K562 (cell line): ENCODE results near the gene DDX43. TPM values are rescaled to one million over a fixed set of nuclear protein-coding genes. Genes with fewer than 3 reads are reported as not detected.

Experiments
- ATF3 ChIP-seq, 2 experiments: fragments of 450-650 bp in 1 of 2; sonication (generic) in 1 of 2; formaldehyde crosslinking in 1 of 2; IDR thresholded peaks in 1 of 2; conservative IDR thresholded peaks in 1 of 2; 2 replicates each; pipeline versions ENCODE4 v1.6.1 to v1.8.1; 2016 to 2023; ENCODE audit warnings: mild to moderate bottlenecking in 2 of 2, moderate library complexity in 2 of 2, inconsistent platforms in 1 of 2, missing genetic modification reagents in 1 of 2
- ATF6 ChIP-seq: sonication (generic); formaldehyde crosslinking; IDR thresholded peaks from 2 replicates; pipeline ENCODE4 v1.4.0; 2020; ENCODE audit warnings: mild to moderate bottlenecking, missing genetic modification reagents
- CEBPB ChIP-seq: fragments of 450-650 bp; IDR thresholded peaks from 2 replicates; pipeline ENCODE4 v1.6.1; 2016; ENCODE audit warnings: missing genetic modification characterization, missing compliant biosample characterization
- ELF2 ChIP-seq: fragments of 250-450 bp; sonication (Bioruptor Pico); IDR thresholded peaks from 2 replicates; pipeline ENCODE4 v1.5.0; 2021; ENCODE audit warnings: mild to moderate bottlenecking
- ESRRA ChIP-seq: fragments of 450-650 bp; IDR thresholded peaks from 2 replicates; pipeline ENCODE4 v1.6.1; 2014; ENCODE audit warnings: low read depth, mild to moderate bottlenecking, moderate library complexity, borderline replicate concordance
- GTF2F1 ChIP-seq: IDR thresholded peaks from 2 replicates; pipeline ENCODE4 v1.6.1; 2011; ENCODE audit warnings: low read depth, low read length, improper control_type of control experiment
- MLLT1 ChIP-seq, 2 experiments: fragments of 450-650 bp; IDR thresholded peaks; 2 replicates each; pipeline ENCODE4 v1.6.1; 2016
- NCOR1 ChIP-seq: fragments of 450-650 bp; IDR thresholded peaks from 2 replicates; pipeline ENCODE4 v1.6.1; 2016; ENCODE audit warnings: mild to moderate bottlenecking, moderate library complexity
- NFRKB ChIP-seq: fragments of 450-650 bp; IDR thresholded peaks from 2 replicates; pipeline ENCODE4 v1.6.1; 2016; ENCODE audit warnings: low read depth
- POLR2B ChIP-seq: fragments of 450-650 bp; IDR thresholded peaks from 2 replicates; pipeline ENCODE4 v1.6.1; 2018; ENCODE audit warnings: low read depth; ENCODE audit not compliant: partially characterized antibody
- RB1 ChIP-seq: fragments of 450-650 bp; IDR thresholded peaks from 2 replicates; pipeline ENCODE4 v1.6.1; 2017; ENCODE audit warnings: low read depth, mild to moderate bottlenecking
- RBM39 ChIP-seq: fragments of 200-400 bp; formaldehyde crosslinking; optimal IDR thresholded peaks from 2 replicates; pipeline ENCODE3; 2018; ENCODE audit warnings: low read depth, low read length
- SMAD3 ChIP-seq: fragments of 450-650 bp; formaldehyde crosslinking; conservative IDR thresholded peaks from 2 replicates; pipeline ENCODE4 v1.4.0; 2020; ENCODE audit warnings: mild to moderate bottlenecking
- SMAD4 ChIP-seq: fragments of 250-450 bp; sonication (Bioruptor Pico); conservative IDR thresholded peaks from 2 replicates; pipeline ENCODE4 v1.8.0; 2021; ENCODE audit warnings: inconsistent platforms, mild to moderate bottlenecking, moderate library complexity
- SP1 ChIP-seq: sonication (generic); formaldehyde crosslinking; IDR thresholded peaks from 2 replicates; pipeline ENCODE4 v1.8.1; 2022; ENCODE audit warnings: mild to moderate bottlenecking, missing genetic modification reagents
- ZNF143 ChIP-seq: sonication (generic); formaldehyde crosslinking; IDR thresholded peaks from 2 replicates; pipeline ENCODE4 v1.9.0; 2022; ENCODE audit warnings: mild to moderate bottlenecking, missing genetic modification reagents
- polyA plus RNA-seq, 8 experiments: library from polyadenylated mRNA; depleted of rRNA in 4 of 8; stranded (reverse) in 5 of 8; unstranded in 3 of 8; fragments of >200 nt; fragmentation: Nextera tagmentation in 2 of 8; fragmentation: Illumina TruSeq in 1 of 8; extraction: Ambion mirVana in 2 of 8; extraction: Trizol in 1 of 8; gene quantifications; 2 replicates each; pipeline versions ENCODE4 v1.2.1 to v1.2.3, GENCODE V29; 2011 to 2014; ENCODE audit warnings: inconsistent platforms in 1 of 8, missing spikeins in 1 of 8
- total RNA-seq, 7 experiments: library from RNA; depleted of rRNA in 6 of 7; stranded (reverse); fragments of >200 nt in 6 of 7; fragmentation: Illumina TruSeq in 2 of 7; extraction: Trizol in 2 of 7; gene quantifications; 2 replicates each; pipeline versions ENCODE4 v1.2.1 to v1.2.3, GENCODE V29; 2011 to 2021; ENCODE audit warnings: low replicate concordance in 1 of 7
- TF ChIP-seq, protein P1 (sequence below): IDR thresholded peaks from 2 replicates; pipeline ENCODE4 v1.6.1; 2012; ENCODE audit warnings: low read depth, low read length, improper control_type of control experiment, borderline replicate concordance
- TF ChIP-seq, protein P2 (sequence below): fragments of 450-650 bp; IDR thresholded peaks from 2 replicates; pipeline ENCODE4 v1.6.1; 2016

Gene DDX43
- total and polyA plus RNA-seq, 9 of the 15 experiments (the other 6 are each of a cell fraction or from before 2014, with no cell fraction given), result 0.07 to 0.88 (median 0.25) TPM

DNA sequence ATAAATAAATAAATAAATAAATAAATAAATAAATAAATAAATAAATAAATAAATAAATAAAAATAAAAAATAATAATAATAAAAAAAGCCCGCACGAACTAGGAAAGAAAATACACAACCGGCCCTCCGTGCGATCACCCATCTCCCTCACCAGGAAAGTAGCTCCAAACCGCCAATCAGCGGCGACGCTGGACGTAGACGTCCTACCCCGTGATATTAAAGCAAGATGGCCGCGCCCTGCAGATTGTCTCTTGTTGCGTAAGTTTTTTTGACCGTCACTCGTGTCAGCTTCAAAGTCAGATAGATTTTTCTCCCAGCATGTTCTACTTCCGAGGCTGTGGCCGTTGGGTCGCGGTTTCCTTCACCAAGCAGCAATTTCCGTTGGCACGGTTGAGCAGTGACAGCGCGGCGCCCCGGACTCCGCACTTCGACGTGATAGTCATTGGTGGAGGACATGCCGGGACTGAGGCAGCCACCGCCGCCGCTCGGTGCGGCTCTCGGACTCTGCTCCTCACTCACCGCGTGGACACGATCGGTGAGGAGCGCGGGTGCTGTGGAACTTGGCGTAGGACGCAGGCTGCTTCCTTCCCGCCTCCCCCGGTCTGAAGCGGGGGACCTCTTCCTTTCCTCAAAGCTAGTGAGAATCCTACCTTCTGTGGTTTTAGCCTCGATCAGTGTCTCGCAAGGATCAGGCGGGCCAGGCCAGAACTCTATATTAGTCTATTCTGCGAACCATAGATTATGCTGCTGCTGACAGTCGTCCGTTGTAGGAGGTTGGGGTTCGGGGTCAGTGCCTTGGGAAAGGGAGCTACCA, 67.1 kb downstream of the DDX43 start, which contains the start of gene MTO1 (continued):
- peak; percentile 86 for TF ChIP-seq ATF3 (IDR thresholded peaks at IDR 0.05)
- TF ChIP-seq ATF3 (CRISPR knock-in tag; conservative IDR thresholded peaks at IDR 0.05), result no peak
- no peak for TF ChIP-seq RBM39
- TF ChIP-seq SMAD4, result peak; percentile 32; the same call in 1 of the 2 replicates
- TF ChIP-seq MLLT1 (IDR thresholded peaks at IDR 0.05), result peak in 1 of 2 experiments; percentile 55; a peak in 1 of 4 replicates
- peak; percentile 84 for TF ChIP-seq POLR2B
- no peak for TF ChIP-seq GTF2F1
- no peak for TF ChIP-seq ELF2
- TF ChIP-seq ATF6, result peak; percentile 42; the same call in 1 of the 2 replicates
- TF ChIP-seq, protein P1, sequence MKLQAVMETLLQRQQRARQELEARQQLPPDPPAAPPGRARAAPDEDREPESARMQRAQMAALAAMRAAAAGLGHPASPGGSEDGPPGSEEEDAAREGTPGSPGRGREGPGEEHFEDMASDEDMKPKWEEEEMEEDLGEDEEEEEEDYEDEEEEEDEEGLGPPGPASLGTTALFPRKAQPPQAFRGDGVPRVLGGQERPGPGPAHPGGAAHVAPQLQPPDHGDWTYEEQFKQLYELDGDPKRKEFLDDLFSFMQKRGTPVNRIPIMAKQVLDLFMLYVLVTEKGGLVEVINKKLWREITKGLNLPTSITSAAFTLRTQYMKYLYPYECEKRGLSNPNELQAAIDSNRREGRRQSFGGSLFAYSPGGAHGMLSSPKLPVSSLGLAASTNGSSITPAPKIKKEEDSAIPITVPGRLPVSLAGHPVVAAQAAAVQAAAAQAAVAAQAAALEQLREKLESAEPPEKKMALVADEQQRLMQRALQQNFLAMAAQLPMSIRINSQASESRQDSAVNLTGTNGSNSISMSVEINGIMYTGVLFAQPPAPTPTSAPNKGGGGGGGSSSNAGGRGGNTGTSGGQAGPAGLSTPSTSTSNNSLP, result 0 out of 2 replicates have a peak, but pooled peaks have one; percentile 56
- peak; percentile 73 for TF ChIP-seq SMAD3 (CRISPR knock-in tag)
- TF ChIP-seq CEBPB (tag), result peak; percentile 99
- TF ChIP-seq, protein P2, sequence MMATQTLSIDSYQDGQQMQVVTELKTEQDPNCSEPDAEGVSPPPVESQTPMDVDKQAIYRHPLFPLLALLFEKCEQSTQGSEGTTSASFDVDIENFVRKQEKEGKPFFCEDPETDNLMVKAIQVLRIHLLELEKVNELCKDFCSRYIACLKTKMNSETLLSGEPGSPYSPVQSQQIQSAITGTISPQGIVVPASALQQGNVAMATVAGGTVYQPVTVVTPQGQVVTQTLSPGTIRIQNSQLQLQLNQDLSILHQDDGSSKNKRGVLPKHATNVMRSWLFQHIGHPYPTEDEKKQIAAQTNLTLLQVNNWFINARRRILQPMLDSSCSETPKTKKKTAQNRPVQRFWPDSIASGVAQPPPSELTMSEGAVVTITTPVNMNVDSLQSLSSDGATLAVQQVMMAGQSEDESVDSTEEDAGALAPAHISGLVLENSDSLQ, result peak; percentile 83
- TF ChIP-seq ESRRA, result peak; percentile 75
- TF ChIP-seq NFRKB, result peak; percentile 95
- TF ChIP-seq NCOR1, result no peak
- peak; percentile 54; the same call in 1 of the 2 replicates for TF ChIP-seq SP1 (CRISPR knock-in tag)
- TF ChIP-seq ZNF143, result no peak
- peak; percentile 36; the same call in 1 of the 2 replicates for TF ChIP-seq RB1
